Hepatocyte (in vitro differentiated cells): ENCODE data around the gene PNMA6E.

Experiments
- CTCF ChIP-seq: fragments of 200-600 bp; sonication (generic); IDR thresholded peaks from 2 replicates; pipeline ENCODE4 v1.5.1; 2016; ENCODE audit warnings: antibody characterized with exemption, mild to moderate bottlenecking; ENCODE audit not compliant: poor library complexity
- EZH2phosphoT487 ChIP-seq: fragments of 200-600 bp; sonication (generic); IDR thresholded peaks from one replicate; pipeline ENCODE4 v1.6.1; 2018; ENCODE audit warnings: antibody characterized with exemption, mild to moderate bottlenecking, low read depth, moderate library complexity; ENCODE audit not compliant: unreplicated experiment, severe bottlenecking

GRCh38 chrX:153435845-153436244 lies 34.7 kb upstream of the PNMA6E start:
- TF ChIP-seq CTCF (no peak), EZH2phosphoT487 (no peak)
